RWPE2 (cell line): ENCODE data around the gene EDIL3.

ENCODE experiments used
- ATAC-seq: fragments of 200-7000 bp; cut with Tn5 transposase; 3 replicates; pipeline ENCODE4 v1.9.1; 2021; ENCODE audit warnings: low read depth
- DNase-seq: peaks from one replicate; pipeline ENCODE4 v3.0.0-alpha.2; 2020; ENCODE audit warnings: low spot score
- H3K27ac ChIP-seq: fragments of 450-650 bp; 2 replicates; pipeline ENCODE4 v1.5.1; 2017; ENCODE audit warnings: mild to moderate bottlenecking; ENCODE audit not compliant: poor library complexity, severe bottlenecking
- H3K27me3 ChIP-seq: fragments of 250-450 bp; sonication (Bioruptor Pico); 2 replicates; pipeline ENCODE4 v1.5.1; 2021; ENCODE audit warnings: mild to moderate bottlenecking, moderate library complexity; ENCODE audit not compliant: insufficient read depth, poor library complexity, severe bottlenecking
- H3K36me3 ChIP-seq: fragments of 250-450 bp; sonication (Bioruptor Pico); 2 replicates; pipeline ENCODE4 v1.5.1; 2020; ENCODE audit warnings: low read depth, mild to moderate bottlenecking, moderate library complexity
- H3K4me1 ChIP-seq: fragments of 250-450 bp; sonication (Bioruptor Pico); 2 replicates; pipeline ENCODE4 v1.5.1; 2021; ENCODE audit warnings: mild to moderate bottlenecking, moderate library complexity; ENCODE audit not compliant: insufficient read depth, poor library complexity, severe bottlenecking
- H3K4me3 ChIP-seq: fragments of 250-450 bp; sonication (Bioruptor Pico); 2 replicates; pipeline ENCODE4 v1.5.1; 2021; ENCODE audit warnings: mild to moderate bottlenecking, moderate library complexity; ENCODE audit not compliant: severe bottlenecking
- H3K9me3 ChIP-seq: fragments of 250-450 bp; sonication (Bioruptor Pico); 2 replicates; pipeline ENCODE4 v1.5.1; 2021; ENCODE audit warnings: mild to moderate bottlenecking, moderate library complexity; ENCODE audit not compliant: severe bottlenecking
- CTCF ChIP-seq: fragments of 450-650 bp; IDR thresholded peaks from one replicate; pipeline ENCODE4 v1.5.1; 2017; ENCODE audit warnings: mild to moderate bottlenecking, moderate library complexity; ENCODE audit not compliant: poor library complexity, severe bottlenecking

Gene EDIL3

GRCh38 chr5:83914199-83914598 is 470.5 kb downstream of the EDIL3 start:
- H3K36me3 ChIP-seq: no peaks in the 10 kb centered on the region
- no peak for TF ChIP-seq CTCF
- DNase-seq (no peak), ATAC-seq (no peak)
- H3K4me3 ChIP-seq: no peak overlapping the region
- no peaks in the 10 kb centered on the region for H3K4me1 ChIP-seq
- H3K9me3 ChIP-seq: no peaks in the 10 kb centered on the region
- H3K27ac ChIP-seq: no peak overlapping the region
- no peaks in the 10 kb centered on the region for H3K27me3 ChIP-seq

DNA sequence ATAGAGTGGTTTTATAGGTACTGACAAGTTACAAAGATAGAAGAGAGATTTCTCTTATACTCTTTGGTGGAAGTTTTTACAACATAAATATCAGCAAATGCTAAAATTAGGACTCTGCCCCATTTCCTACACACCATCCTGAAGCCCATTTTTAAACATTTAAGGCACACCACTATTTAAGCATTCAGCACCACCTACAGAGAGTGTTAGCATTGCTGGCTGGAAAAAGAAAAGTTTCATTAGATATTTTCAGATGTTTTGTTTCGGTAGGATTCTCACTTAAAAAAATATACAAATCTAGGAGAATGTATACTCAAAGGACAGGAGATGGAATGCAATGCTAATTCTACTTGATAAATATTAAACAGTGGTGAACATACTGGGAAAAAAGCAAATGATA is 471.1 kb downstream of the EDIL3 start:
- no peaks in the 10 kb centered on the region for H3K9me3 ChIP-seq
- DNase-seq (no peak), ATAC-seq (no peak)
- H3K4me3 ChIP-seq: no peak overlapping the region
- no peaks in the 10 kb centered on the region for H3K4me1 ChIP-seq
- H3K36me3 ChIP-seq: no peaks in the 10 kb centered on the region
- no peak for TF ChIP-seq CTCF
- no peaks in the 10 kb centered on the region for H3K27me3 ChIP-seq
- H3K27ac ChIP-seq: no peak overlapping the region

DNA sequence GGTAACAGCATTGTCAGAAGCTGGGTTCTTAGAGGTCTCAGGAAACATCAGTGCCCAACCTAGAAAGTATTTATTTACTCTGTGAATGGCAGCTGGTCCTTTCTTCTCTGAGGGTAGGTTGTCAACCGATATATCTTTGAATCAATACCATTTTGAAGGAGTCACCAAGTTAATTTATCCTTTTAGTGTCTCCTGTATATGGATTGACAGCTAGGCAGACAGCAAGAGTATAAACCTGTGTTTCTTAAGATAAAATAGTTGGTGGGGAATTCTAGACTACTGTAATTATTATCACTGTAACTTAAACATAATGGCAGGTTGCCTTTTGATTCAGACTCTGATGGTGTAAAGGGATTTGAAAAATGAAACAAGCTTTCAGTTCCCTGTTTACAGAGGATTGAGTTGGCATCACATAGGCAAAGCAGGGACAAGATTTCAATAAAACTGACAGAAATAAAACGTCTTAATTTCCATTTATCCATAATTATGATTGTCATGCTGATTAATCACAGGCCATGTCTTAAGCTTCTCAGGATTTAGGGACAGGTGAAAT is 473.2 kb downstream of the EDIL3 start:
- Histone ChIP-seq H3K4me1 (no peaks in the 10 kb centered on the region), H3K27ac (no peak overlapping the region), H3K36me3 (no peaks in the 10 kb centered on the region), H3K4me3 (no peak overlapping the region), H3K27me3 (no peaks in the 10 kb centered on the region), H3K9me3 (no peaks in the 10 kb centered on the region)
- no peak for ATAC-seq
- no peak for DNase-seq
- no peak for TF ChIP-seq CTCF

DNA sequence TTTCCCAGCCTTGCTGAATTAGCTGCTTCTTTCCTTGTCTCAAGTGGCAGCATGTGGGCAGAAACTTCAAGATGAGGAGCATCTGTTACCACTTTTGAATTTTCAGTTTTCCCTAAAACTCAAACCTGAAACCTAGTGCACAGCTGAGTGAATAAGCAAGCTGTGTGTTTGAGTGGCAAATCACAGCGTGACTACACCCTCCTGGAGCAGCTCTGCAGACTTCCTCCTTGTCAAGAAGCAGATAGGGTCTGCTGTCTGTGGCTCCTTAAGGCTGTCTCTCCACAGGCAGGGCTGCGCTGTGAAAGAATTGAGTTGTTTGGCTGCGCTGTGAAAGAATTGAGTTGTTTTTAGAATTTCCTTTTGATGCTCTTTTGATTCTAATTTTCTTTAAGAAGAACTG is 484.4 kb downstream of the EDIL3 start:
- H3K27me3 ChIP-seq: no peaks in the 10 kb centered on the region
- no peaks in the 10 kb centered on the region for H3K4me1 ChIP-seq
- no peak overlapping the region for H3K4me3 ChIP-seq
- no peaks in the 10 kb centered on the region for H3K9me3 ChIP-seq
- no peak for DNase-seq
- no peak for ATAC-seq
- no peaks in the 10 kb centered on the region for H3K36me3 ChIP-seq
- no peak overlapping the region for H3K27ac ChIP-seq
- TF ChIP-seq CTCF: no peak

DNA sequence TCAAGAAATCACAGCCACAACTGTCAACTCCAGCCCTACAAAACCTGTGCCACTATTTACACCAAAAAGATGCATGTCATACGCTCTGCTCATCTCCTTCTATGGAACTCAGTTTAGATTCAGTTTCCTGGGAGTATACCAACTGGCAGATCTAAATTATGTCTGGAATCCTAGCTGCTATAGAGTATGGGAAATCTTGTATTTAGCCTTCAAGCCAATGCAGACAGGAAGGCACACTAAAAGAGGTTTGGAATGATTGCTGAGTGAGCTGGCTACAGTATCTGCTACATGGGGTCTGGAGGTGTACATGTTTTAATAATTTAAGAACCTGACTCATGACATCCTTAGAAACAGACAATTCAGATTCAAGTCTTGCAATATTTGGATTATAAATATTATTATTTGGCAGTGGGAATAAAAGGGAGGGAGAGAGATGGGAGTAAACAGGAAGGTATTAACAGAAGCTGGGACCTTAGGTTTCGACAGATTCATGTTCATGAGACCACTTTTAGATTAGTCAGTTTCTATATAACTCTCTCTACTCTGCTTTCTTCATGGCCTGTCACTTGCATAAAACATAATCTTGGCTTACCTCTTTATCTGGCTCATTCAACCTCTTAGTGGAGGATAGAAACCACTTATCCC is 485.2 kb downstream of the EDIL3 start:
- ATAC-seq: no peak
- no peaks in the 10 kb centered on the region for H3K9me3 ChIP-seq
- H3K27me3 ChIP-seq: no peaks in the 10 kb centered on the region
- H3K4me1 ChIP-seq: no peaks in the 10 kb centered on the region
- TF ChIP-seq CTCF: no peak
- no peak overlapping the region for H3K4me3 ChIP-seq
- no peak for DNase-seq
- no peak overlapping the region for H3K27ac ChIP-seq
- no peaks in the 10 kb centered on the region for H3K36me3 ChIP-seq
